Astrocyte (in vitro differentiated cells and primary cell): ENCODE data around the gene DUSP15. TPM values are rescaled to one million over a fixed set of nuclear protein-coding genes. Genes with fewer than 3 reads are reported as not detected.

ENCODE experiments used
- DNase-seq: peaks from one replicate; pipeline ENCODE4 v3.0.0-alpha.2; 2010; ENCODE audit warnings: low read depth
- FAIRE-seq: peaks from 2 replicates; lab custom pipeline; 2011; peaks lifted over from hg19 to GRCh38; lab: Jason Lieb, UNC
- H2AFZ ChIP-seq: 2 replicates; pipeline ENCODE4 v1.6.0; 2012; ENCODE audit warnings: low read depth, low read length, inconsistent platforms
- H3K27ac ChIP-seq: 2 replicates; pipeline ENCODE4 v1.5.1; 2011; ENCODE audit warnings: low read depth, low read length, inconsistent platforms
- H3K27me3 ChIP-seq: 2 replicates; pipeline ENCODE4 v1.6.0; 2011; ENCODE audit warnings: low read length, inconsistent platforms; ENCODE audit not compliant: insufficient read depth
- H3K36me3 ChIP-seq: 2 replicates; pipeline ENCODE4 v1.5.1; 2011; ENCODE audit warnings: low read length, inconsistent platforms; ENCODE audit not compliant: insufficient read depth
- H3K4me1 ChIP-seq: 2 replicates; pipeline ENCODE4 v1.5.1; 2011; ENCODE audit warnings: low read length, inconsistent platforms; ENCODE audit not compliant: insufficient read depth
- H3K4me2 ChIP-seq: 2 replicates; pipeline ENCODE4 v1.6.0; 2012; ENCODE audit warnings: low read length, inconsistent platforms
- H3K4me3 ChIP-seq: 2 replicates; pipeline ENCODE4 v1.5.1; 2011; ENCODE audit warnings: low read depth, mild to moderate bottlenecking, low read length, inconsistent platforms; ENCODE audit not compliant: insufficient read depth
- H3K79me2 ChIP-seq: 2 replicates; pipeline ENCODE4 v1.6.0; 2012; ENCODE audit warnings: mild to moderate bottlenecking, low read length, inconsistent platforms; ENCODE audit not compliant: insufficient read depth
- H3K9ac ChIP-seq: 2 replicates; pipeline ENCODE4 v1.6.0; 2012; ENCODE audit warnings: mild to moderate bottlenecking, low read length, inconsistent platforms
- H3K9me3 ChIP-seq: 2 replicates; pipeline ENCODE4 v1.5.1; 2012; ENCODE audit warnings: low read depth, mild to moderate bottlenecking, low read length, inconsistent platforms; ENCODE audit not compliant: insufficient read depth
- H4K20me1 ChIP-seq: 2 replicates; pipeline ENCODE4 v1.6.0; 2012; ENCODE audit warnings: low read length, inconsistent platforms; ENCODE audit not compliant: insufficient read depth
- H3K27ac Mint-ChIP-seq: one replicate; pipeline ENCODE4 v1.8.0; 2021; ENCODE audit warnings: mild to moderate bottlenecking, mixed read lengths; ENCODE audit not compliant: unreplicated experiment
- H3K27me3 Mint-ChIP-seq: one replicate; pipeline ENCODE4 v1.8.0; 2021; ENCODE audit warnings: low read depth, mixed read lengths; ENCODE audit not compliant: unreplicated experiment
- H3K36me3 Mint-ChIP-seq: one replicate; pipeline ENCODE4 v1.8.0; 2021; ENCODE audit warnings: low read depth, mixed read lengths; ENCODE audit not compliant: unreplicated experiment
- H3K4me1 Mint-ChIP-seq: one replicate; pipeline ENCODE4 v1.8.0; 2021; ENCODE audit warnings: low read depth, mixed read lengths; ENCODE audit not compliant: unreplicated experiment
- H3K4me3 Mint-ChIP-seq: one replicate; pipeline ENCODE4 v1.8.0; 2021; ENCODE audit warnings: mild to moderate bottlenecking, moderate library complexity, mixed read lengths; ENCODE audit not compliant: unreplicated experiment
- H3K9me3 Mint-ChIP-seq: one replicate; pipeline ENCODE4 v1.8.0; 2021; ENCODE audit warnings: mild to moderate bottlenecking, mixed read lengths; ENCODE audit not compliant: unreplicated experiment
- CTCF ChIP-seq: IDR thresholded peaks from 2 replicates; pipeline ENCODE4 v1.5.1; 2011; ENCODE audit warnings: low read depth, mild to moderate bottlenecking, inconsistent platforms, low read length, moderate library complexity; ENCODE audit not compliant: insufficient read depth
- EZH2 ChIP-seq: IDR thresholded peaks from 2 replicates; pipeline ENCODE4 v1.6.1; 2012; ENCODE audit warnings: mild to moderate bottlenecking, low read length, inconsistent platforms; ENCODE audit not compliant: insufficient read depth
- total RNA-seq: library from RNA; stranded (reverse); gene quantifications from 2 replicates; pipeline ENCODE4 v1.2.1, GENCODE V29; 2021

The DUSP15 gene
- total RNA-seq, 1 donor from 2014 or later, result 1.2 TPM

- peaks cover 38% of the 10 kb centered on the region for H3K4me1 Mint-ChIP-seq
- H3K9me3 Mint-ChIP-seq, result peaks cover 9% of the 10 kb centered on the region
- Histone ChIP-seq H3K27ac (no peak within 1 kb of the TSS), H3K4me3 (no peak within 1 kb of the TSS), H3K4me1 (peaks cover 49% of the 10 kb centered on the region), H2AFZ (peak within 1 kb of the TSS; percentile 15), H4K20me1 (no peaks in the 10 kb centered on the region), H3K27me3 (peaks cover 29% of the 10 kb centered on the region), H3K9me3 (no peaks in the 10 kb centered on the region), H3K36me3 (no peaks in the 10 kb centered on the region), H3K9ac (peak within 1 kb of the TSS; percentile 72), H3K4me2 (peak within 1 kb of the TSS; percentile 84), H3K79me2 (peaks cover 14% of the 10 kb centered on the region)
- no peak within 1 kb of the TSS for H3K27ac Mint-ChIP-seq
- FAIRE-seq (no peak), DNase-seq (no peak)
- no peaks in the 10 kb centered on the region for H3K36me3 Mint-ChIP-seq
- TF ChIP-seq CTCF, result no peak
- no peak for TF ChIP-seq EZH2
- H3K27me3 Mint-ChIP-seq, result peaks cover 26% of the 10 kb centered on the region
- peak within 1 kb of the TSS; percentile 86 for H3K4me3 Mint-ChIP-seq
Observed at GRCh38 chr20:31845300-31845863, 24.9 kb downstream of the DUSP15 start, which contains the start of gene FOXS1. TSS of gene FOXS1 (minus strand) at chr20:31845604. CDS start at chr20:31845542, 62 bp downstream.

- Histone ChIP-seq H3K4me3 (no peak overlapping the region), H4K20me1 (no peaks in the 10 kb centered on the region), H3K9ac (peak overlapping the region; percentile 7), H3K36me3 (no peaks in the 10 kb centered on the region), H3K4me2 (peak overlapping the region; percentile 84), H3K9me3 (no peaks in the 10 kb centered on the region), H3K27me3 (peaks cover 23% of the 10 kb centered on the region), H3K27ac (no peak overlapping the region), H3K79me2 (peaks cover 14% of the 10 kb centered on the region), H2AFZ (no peak overlapping the region), H3K4me1 (peaks cover 51% of the 10 kb centered on the region)
- peaks cover 21% of the 10 kb centered on the region for H3K27me3 Mint-ChIP-seq
- TF ChIP-seq CTCF, result no peak
- H3K4me1 Mint-ChIP-seq, result peaks cover 38% of the 10 kb centered on the region
- H3K36me3 Mint-ChIP-seq, result no peaks in the 10 kb centered on the region
- H3K9me3 Mint-ChIP-seq, result peaks cover 9% of the 10 kb centered on the region
- H3K27ac Mint-ChIP-seq, result no peak overlapping the region
- no peak for DNase-seq
- peak overlapping the region; percentile 86 for H3K4me3 Mint-ChIP-seq
- FAIRE-seq, result no peak
Observed at GRCh38 chr20:31844737-31845299, 25.5 kb downstream of the DUSP15 start.

- H2AFZ ChIP-seq, result no peak overlapping the region
- Mint-ChIP-seq H3K4me3 (peak overlapping the region; percentile 86), H3K27ac (peak overlapping the region; percentile 96)
Observed at GRCh38 chr20:31843881-31844280, 26.4 kb downstream of the DUSP15 start.

More at GRCh38 chr20:31843881-31844280, 26.4 kb downstream of the DUSP15 start:
- peaks cover 55% of the 10 kb centered on the region for H3K4me1 ChIP-seq
- no peaks in the 10 kb centered on the region for H3K36me3 ChIP-seq
- H3K79me2 ChIP-seq, result peaks cover 14% of the 10 kb centered on the region
- H3K9ac ChIP-seq, result peak overlapping the region; percentile 72
- no peak for DNase-seq
- no peak for FAIRE-seq
- Mint-ChIP-seq H3K36me3 (no peaks in the 10 kb centered on the region), H3K4me1 (peaks cover 38% of the 10 kb centered on the region), H3K9me3 (peaks cover 6% of the 10 kb centered on the region), H3K27me3 (peaks cover 16% of the 10 kb centered on the region)
- no peak overlapping the region for H3K27ac ChIP-seq
- no peaks in the 10 kb centered on the region for H4K20me1 ChIP-seq
- no peaks in the 10 kb centered on the region for H3K9me3 ChIP-seq
- H3K4me2 ChIP-seq, result peak overlapping the region; percentile 84
- TF ChIP-seq EZH2 (no peak), CTCF (no peak)
- H3K27me3 ChIP-seq, result peaks cover 14% of the 10 kb centered on the region
- peak overlapping the region; percentile 17 for H3K4me3 ChIP-seq
